GM21529 (cell line): ENCODE results near the gene FLT3.
"Not testable (repeated sequence)": the region's sequence is repeated elsewhere in the genome, so short reads cannot be mapped to it uniquely, and the experiment has no call there.

Experiments used
- ATAC-seq: cut with Tn5 transposase; IDR thresholded peaks from one replicate; pipeline ENCODE4 v1.9.1; 2021; ENCODE audit not compliant: unreplicated experiment

FLT3 gene

GRCh38 chr13:28046981-28047380 is 53.4 kb downstream of the FLT3 start:
- no peak for ATAC-seq

GRCh38 chr13:28045861-28046260 is 54.5 kb downstream of the FLT3 start:
- no peak for ATAC-seq

DNA sequence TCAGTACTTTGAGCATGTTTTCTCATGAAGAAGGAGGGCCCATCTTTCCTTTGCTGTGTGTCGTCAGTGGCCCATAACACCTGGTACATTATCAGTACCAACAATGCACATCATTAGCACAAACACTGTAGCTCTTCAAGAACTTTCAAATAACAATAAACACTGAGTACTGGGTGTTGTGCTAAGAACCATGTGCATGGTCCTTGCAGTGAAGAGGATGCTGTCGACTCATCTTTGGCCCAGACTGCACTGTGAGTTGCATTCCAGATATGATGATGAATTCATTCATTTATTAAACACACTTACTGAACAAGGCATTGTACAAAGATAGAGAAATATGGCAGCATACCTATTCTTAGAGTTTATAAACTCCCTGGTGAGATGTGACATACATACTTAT is 55.8 kb downstream of the FLT3 start:
- ATAC-seq, result no peak

- ATAC-seq, result no peak
These were observed 57.2 kb downstream of the FLT3 start for GRCh38 chr13:28043224-28043623.

DNA sequence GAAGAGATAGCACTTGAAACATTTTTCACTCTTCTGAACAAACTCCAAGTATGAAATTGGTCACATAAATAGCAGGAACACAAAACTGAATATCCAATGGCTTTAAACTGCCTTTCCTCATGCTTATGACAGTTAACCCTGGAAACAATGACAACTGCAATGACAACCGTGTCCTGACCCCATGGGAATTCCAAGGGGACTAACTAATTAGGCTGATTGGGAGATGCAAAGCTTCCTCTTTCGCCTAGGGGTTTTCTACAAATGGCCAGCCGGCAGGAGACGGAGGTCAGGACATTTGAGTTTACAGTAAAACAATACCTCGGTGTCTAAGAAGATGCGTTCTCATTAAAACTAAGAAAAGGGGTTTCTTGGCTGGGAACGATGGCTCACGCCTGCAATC is 58.9 kb downstream of the FLT3 start:
- no peak for ATAC-seq

DNA sequence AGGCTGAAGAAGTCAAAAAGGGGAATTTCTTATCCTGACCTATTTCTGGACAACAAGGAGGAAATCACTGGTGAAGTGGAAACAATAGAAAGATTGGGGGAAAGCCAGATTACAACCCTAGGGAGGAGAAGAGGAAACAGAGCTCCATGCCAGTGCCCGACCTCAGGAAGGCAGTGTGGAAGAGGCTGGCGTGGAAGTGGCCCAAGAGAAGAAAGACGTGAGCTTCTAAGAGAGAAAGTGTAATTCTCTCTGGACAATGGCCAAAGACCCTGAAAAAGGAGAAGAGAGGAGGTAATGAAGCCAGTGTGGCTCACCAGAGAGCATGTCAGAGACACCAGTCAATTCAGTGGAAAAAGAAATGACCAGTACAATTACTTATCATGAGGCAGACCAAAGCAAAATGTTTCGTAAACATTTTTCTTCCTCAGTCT is 59.3 kb downstream of the FLT3 start:
- no peak for ATAC-seq

DNA sequence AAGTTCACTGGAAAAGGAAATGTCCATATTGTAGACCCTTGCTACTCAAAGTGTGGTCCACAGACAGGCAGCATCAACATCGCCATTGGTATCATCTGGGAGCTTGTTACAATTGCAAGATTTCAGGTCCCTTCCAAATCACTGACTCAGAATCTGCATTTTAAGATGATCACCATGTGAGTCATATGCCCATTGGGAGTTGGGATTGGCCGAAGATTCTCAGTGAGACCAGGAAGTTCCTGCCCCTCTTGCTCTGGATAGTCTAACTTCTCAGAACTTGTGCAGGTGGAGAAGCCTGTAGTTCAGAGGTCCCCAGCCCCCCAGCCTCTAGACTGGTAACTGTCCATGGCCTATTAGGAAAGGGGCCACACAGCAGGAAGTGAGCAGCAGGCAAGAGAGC is 63.0 kb downstream of the FLT3 start:
- ATAC-seq, result no peak

- no peak for ATAC-seq
These were observed 65.1 kb downstream of the FLT3 start for GRCh38 chr13:28035146-28035782.

- no peak for ATAC-seq
These were observed 66.3 kb downstream of the FLT3 start for GRCh38 chr13:28033894-28034655.

GRCh38 chr13:28032438-28032837 is 67.9 kb downstream of the FLT3 start:
- ATAC-seq, result not testable (repeated sequence)

GRCh38 chr13:28031896-28032288 is 68.5 kb downstream of the FLT3 start:
- no peak for ATAC-seq

- no peak for ATAC-seq
These were observed 69.0 kb downstream of the FLT3 start for GRCh38 chr13:28031220-28031895.

DNA sequence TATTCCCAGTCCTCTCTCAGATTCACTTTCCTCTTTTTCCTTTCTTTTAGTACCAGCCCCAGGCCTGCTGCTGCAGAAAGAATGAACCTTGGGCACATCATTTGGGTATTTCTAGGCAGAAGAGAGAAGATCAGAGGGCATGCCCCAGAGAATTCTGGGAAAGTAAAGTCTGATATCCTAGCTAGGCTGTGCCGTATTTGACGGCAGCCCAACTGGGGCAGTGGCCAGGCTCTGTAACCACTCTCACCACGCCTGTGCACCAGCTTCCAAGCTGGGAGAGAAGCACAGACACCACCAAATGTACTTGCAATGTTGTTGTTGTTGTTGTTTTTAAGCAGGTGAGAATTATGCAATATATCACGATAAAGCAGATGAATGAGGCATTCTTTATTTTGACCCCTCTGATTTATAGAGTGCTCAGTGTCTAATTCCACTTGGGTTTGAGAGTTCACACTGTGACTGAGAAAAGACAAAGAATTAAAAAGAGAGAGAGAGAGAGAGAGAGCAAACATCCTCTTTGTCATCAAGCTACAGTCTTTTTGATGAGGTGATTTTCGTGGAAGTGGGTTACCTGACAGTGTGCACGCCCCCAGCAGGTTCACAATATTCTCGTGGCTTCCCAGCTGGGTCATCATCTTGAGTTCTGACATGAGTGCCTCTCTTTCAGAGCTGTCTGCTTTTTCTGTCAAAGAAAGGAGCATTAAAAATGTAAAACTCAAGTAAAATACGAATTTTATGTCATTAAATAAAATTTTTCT is 72.6 kb downstream of the FLT3 start:
- ATAC-seq, result no peak

DNA sequence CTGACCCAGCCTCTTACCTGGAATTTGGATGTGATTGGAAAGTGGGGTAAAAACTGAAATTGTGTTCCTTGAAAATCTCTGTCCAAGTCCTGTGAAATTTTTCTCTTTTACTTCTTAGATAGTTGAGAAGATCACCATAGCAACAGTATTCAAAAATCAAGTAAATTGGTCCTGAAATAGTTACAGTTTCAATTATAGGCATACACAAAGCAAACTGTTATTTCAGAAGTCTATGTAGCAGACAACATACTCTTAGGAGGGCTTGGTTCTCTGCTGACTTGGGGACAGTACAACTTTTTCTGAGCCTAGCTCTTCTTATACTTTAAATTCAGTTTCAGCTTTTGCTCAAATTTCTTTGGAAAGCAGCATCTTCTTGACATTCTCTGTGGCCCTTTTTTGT is 73.3 kb downstream of the FLT3 start:
- no peak for ATAC-seq

- ATAC-seq, result no peak
These were observed 73.9 kb downstream of the FLT3 start for GRCh38 chr13:28026508-28026907.

- no peak for ATAC-seq
These were observed 77.4 kb downstream of the FLT3 start for GRCh38 chr13:28022848-28023518.

DNA sequence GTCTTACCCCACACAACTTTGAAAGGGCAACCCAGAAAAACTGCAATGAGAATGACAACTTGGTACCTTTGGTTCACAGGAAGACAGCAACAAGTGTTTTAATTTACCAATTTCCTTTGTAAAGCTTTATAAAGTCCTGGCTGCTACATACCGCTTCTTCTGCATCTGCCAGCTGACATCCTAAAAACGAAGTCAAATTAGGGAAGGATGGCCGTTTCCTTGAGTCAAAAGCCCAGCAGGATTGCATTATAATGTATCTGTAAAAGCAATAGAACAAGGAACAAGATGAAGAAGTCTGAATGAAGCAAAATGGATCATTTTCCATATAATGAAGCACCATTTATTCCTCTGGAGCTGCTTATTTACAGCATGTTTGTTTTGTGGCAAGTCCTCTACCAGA is 86.1 kb downstream of the FLT3 start:
- no peak for ATAC-seq

- ATAC-seq, result no peak
These were observed 86.9 kb downstream of the FLT3 start for GRCh38 chr13:28013482-28013881.

DNA sequence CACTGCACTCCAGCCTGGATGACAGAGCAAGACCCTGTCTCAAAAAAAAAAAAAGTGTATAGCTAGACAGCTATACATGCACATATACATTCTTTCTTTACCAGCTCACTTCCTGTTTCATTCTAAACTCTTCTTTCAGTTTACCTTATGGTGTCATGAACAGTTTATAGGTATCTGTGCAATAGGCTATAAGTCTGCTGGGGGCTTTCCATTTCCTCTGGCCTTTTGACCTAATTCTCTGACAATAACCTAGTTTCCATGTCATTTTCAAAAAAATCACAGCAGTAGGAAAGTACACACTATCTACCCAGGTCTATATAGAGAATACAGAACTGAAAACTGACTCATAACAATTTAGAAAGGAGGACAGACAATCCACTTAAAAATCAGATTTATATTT is 87.5 kb downstream of the FLT3 start:
- ATAC-seq, result peak; percentile 96

DNA sequence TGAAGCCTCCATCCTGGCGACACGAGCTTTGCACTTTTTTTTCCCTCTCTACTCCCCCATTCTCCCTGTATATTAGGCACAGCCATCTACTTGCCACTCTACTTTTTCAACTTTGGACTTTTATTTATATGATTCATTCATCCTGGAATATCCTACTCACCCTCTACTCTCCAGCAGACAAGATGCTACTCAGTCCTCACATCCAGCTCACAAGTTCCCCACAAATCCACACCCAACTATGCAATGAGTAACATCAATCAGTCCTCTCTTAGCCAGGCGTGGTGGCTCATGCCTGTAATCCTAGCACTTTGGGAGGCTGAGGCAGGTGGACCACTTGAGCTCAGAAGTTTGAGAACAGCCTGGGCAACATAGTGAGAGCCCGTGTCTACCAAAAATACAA is 88.0 kb downstream of the FLT3 start:
- ATAC-seq, result no peak

- ATAC-seq, result no peak
These were observed 90.3 kb downstream of the FLT3 start for GRCh38 chr13:28010046-28010445.
